ENCODE results near the gene ITGA2B. TPM values are rescaled to one million over a fixed set of nuclear protein-coding genes. Genes with fewer than 3 reads are reported as not detected.

ITGA2B gene
- total RNA-seq, 4 donors from 2014 or later: 0.44 to 0.65 (median 0.57) TPM; not detected in 1

- no peak for TF ChIP-seq CTCF (IDR thresholded peaks at IDR 0.05; ENCODE audit: low read depth)
Observed at GRCh38 chr17:44356241-44356640, 33.2 kb downstream of the ITGA2B start.

GRCh38 chr17:44355642-44356099 is 33.8 kb downstream of the ITGA2B start:
- no peak for TF ChIP-seq CTCF (IDR thresholded peaks at IDR 0.05; ENCODE audit: low read depth)

GRCh38 chr17:44354582-44355561 is 34.6 kb downstream of the ITGA2B start:
- no peak for TF ChIP-seq CTCF (IDR thresholded peaks at IDR 0.05; ENCODE audit: low read depth)

- no peak for TF ChIP-seq CTCF (IDR thresholded peaks at IDR 0.05; ENCODE audit: low read depth)
Observed at GRCh38 chr17:44353672-44354331, 35.6 kb downstream of the ITGA2B start.

GRCh38 chr17:44352828-44353671 is 36.4 kb downstream of the ITGA2B start:
- TF ChIP-seq CTCF (IDR thresholded peaks at IDR 0.05; ENCODE audit: low read depth): no peak

GRCh38 chr17:44351961-44352827 is 37.3 kb downstream of the ITGA2B start:
- no peak for TF ChIP-seq CTCF (IDR thresholded peaks at IDR 0.05; ENCODE audit: low read depth)
